ENCODE measurements around the gene ARID2.

Gene ARID2

DNA sequence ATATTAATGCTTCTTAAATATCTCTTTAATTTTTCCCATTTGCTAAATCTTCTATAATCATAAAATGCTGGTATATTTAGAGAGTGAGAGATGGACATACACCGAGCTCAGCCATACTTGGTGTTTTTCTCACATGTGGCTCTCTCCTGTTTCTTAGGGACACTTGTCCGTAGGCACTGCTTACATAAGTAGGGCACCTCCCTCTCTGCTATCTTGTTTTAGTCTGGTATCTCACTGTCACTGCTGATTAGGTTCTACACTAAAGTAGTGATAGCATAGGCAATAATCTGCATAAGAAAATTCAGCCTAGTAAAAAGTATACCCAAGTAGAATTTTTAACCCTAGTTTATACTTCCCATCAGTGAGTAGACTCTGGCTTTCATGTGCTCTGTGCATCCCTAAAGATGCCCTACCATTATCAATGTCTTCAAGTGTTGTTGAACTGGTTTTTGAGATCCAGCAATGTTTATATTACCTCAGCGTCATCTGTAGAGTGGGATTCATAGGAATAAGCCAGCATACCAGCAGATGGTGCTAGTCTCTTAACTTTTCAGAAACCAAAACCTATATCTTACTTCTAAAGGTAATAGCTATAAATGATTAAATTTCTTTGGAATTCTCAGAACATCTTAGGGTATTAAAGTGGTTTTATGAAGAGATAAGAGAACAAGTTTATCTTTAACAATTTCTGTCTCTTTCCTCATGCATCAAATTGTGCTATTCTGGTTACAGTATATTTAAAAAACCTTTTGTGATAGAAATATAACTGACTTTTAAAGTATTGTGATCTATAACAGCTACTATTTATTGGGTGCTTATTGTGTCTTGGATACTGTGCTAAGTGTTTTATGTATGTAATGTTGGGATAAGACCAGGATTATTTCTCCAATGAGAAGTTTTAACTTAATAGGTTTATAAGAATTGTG is 32.9 kb downstream of the ARID2 start:
- no peak for DNase-seq (ENCODE audit: low read depth)

DNA sequence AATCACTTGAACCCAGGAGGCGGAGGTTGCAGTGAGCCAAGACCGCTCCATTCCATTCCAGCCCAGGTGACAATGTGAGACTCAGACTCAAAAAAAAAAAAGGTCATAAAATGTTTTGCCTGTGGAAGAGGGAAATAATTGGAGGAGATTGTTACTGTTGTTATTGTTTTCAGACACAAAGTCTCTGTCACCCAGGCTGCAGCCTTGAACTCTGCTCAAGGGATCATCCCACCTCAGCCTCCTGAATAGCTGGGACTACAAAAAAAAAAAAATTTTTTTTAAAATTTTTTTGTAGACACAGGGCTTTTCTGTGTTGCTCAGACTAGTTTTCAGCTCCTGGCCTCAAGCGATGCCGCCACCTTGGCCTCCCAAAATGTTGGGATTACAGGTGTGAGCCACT is 33.9 kb downstream of the ARID2 start:
- DNase-seq (ENCODE audit: low read depth): no peak

GRCh38 chr12:45768194-45768593 is 38.7 kb downstream of the ARID2 start:
- DNase-seq (ENCODE audit: low read depth): no peak

- DNase-seq (ENCODE audit: low read depth): no peak
Observed at GRCh38 chr12:45773747-45774146, 44.2 kb downstream of the ARID2 start.

DNA sequence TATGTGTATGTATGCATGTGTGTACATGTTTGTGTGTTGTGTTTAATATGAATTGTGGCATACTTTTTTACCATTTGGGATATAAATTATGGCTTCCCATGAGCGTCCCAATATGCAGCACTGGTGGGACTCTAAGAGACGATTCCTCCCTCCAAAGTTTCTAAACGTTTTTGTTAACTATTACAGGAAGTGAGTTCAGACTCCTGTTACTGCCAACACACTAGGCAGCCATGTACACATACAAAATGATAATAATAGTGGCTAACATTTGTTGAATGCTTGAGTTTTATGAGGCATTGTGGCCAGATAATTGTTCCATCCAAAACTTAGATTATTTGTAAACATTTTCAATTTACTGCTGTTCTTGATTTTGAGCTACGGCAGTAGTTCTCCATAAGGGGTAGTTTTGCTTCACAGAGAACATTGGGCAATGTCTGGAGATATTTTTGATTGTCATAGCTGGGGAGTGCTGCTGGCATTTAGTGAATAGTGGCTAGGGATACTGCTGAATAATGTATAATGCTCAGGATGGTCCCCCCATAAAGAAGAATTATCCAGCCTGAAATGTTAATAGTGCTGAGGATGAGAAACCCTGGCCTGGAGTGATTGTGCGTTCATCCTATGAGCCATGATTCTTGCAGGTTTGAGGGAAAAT is 45.1 kb downstream of the ARID2 start:
- DNase-seq (ENCODE audit: low read depth): no peak

- no peak for DNase-seq (ENCODE audit: low read depth)
Observed at GRCh38 chr12:45775465-45775864, 46.0 kb downstream of the ARID2 start.

DNA sequence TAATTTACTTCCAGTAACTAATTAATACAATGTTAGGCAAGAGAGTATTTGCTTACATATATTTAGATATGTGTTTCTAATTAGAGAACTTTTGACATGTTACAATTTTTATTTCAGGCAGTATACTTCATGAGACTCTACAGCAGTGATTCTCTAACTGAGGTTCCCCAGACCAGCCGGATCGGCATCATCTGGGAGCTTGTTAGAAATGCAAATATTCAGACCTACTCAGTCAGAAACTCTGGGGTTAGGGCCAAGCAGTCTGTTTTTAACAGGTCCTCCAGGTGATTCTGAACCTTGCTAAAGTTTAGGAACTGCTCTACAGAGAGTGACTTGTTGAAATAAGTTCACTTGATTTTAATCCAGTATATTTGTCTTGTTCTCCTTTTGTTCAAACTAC is 46.5 kb downstream of the ARID2 start:
- DNase-seq (ENCODE audit: low read depth): no peak

DNA sequence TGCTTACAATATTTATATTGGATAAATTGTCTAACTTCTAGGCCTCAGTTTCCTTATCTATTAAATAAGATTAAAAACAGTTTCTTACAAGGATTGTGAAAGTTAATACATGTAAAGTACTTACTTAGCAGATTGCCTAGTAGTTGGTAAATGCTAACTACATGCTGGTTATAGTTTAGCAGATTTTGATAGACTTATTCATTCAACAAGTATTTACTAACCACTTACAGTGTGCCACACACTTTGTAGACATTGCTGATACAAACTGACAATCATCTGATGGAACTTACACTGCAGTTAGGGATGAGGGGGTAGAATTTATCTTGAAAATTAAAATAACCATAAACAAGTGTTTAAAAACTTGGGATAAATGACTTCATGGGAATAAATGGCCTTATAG is 50.4 kb downstream of the ARID2 start:
- DNase-seq (ENCODE audit: low read depth): no peak

DNA sequence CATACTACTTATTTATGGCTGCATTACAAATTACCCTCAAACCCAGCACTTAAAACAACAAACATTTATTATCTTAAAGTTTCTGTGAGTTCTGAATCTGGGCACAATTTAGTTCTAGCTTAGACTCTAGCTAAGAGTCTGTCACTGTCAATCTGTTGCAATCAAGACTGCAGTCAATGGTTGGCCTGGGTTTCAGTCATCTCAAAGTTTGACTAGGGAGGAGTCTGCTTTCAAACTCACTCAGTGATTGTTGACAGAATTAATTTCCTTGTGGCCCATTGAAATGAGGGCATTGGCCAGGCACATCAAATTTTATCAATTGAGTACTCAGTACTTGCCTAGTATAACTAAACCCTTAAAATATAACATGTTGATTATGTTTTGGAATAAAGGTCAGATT is 51.6 kb downstream of the ARID2 start:
- DNase-seq (ENCODE audit: low read depth): no peak

DNA sequence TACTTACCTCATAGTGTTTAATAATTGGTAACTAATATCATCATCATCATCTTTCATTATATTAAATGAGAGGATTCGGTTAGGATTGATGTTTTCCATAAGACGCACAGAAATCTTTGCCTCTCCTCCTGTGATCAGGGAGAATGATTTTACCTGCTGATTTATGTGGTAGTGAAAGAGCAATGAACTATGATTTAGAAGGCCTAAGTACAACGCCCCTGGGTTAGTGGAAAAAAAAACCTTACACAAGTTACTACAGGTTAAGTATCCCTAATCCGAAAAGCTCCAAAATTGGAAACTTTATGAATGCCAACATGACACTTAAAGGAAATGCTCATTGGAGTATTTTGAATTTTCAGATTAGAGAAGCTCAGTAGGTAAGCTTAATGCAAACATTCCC is 55.8 kb downstream of the ARID2 start:
- DNase-seq (ENCODE audit: low read depth): no peak

- DNase-seq (ENCODE audit: low read depth): no peak
Observed at GRCh38 chr12:45789025-45789424, 59.5 kb downstream of the ARID2 start.

GRCh38 chr12:45794422-45794821 is 64.9 kb downstream of the ARID2 start:
- no peak for DNase-seq (ENCODE audit: low read depth)

GRCh38 chr12:45801625-45802024 is 72.1 kb downstream of the ARID2 start:
- DNase-seq (ENCODE audit: low read depth): no peak

DNA sequence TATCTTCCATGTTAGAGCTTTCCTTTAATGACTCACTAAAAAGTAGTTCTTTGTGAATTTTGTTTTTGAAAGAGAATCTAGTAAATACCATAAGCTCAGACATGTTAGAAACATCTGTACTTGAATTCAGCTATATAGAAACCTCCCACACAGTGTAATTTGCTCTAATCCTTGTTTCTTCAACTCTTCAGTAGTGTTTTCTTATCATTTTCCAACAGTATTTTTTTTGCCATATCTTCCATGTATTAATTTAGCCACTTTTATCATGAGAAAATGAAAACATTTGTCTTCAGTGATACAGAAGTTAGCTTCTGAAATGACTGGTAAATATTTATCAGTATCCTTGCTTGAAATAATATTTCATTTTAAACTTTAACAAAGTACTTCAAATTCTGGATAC is 73.6 kb downstream of the ARID2 start:
- DNase-seq (ENCODE audit: low read depth): no peak

DNA sequence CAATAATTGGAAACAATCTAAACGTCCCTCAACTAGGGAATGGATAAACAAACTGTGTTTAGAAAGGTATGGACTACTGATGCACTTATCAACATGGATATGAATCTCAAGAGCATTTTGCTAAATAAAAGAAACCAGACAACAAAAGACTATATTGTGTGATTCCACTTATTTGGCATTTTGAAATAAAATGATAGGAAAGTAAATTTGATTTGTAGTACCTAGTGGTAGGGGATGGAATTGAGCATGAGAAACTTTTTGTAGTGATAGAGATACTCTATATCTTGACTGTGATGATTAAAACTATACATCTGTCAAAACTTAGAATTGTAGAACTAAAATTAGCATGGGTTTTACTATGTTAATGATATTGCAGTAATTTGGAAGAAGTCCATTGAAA is 87.1 kb downstream of the ARID2 start:
- DNase-seq (ENCODE audit: low read depth): no peak

DNA sequence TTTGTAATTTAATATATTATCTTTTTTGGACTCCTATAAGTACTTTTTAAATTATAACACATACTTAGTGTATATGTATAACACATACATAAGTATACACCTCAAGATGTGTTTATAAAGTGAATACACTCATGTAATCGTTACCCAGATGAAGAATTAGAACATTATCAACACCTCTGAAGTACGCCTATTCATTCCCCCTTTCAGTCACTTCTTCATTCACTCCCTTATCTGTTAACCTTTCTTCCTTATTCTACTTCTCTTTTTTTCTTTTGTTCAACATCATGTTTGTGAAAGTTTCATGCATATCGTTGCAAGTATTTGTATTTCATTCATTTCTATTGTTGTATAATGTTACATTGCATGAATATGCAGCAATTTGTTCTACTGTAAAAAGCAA is 98.5 kb downstream of the ARID2 start:
- DNase-seq (ENCODE audit: low read depth): no peak

DNA sequence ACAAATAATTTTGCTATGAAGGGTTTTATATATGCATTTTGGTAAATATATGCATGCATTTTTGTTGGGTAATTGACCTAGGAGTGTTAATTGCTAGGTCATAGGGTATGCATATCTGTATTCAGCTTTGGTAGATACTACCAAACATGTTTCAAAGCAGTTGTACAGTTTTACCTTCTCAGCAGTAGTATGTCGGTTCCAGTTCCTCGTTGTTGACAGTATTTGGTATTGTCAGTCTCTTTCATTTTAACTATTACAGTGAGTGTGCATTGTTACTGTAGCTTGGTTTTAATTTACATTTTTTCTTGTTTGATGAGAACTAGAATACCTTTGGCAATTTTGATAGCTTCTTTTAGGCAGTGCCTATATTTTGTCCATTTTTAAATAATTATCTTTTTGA is 98.9 kb downstream of the ARID2 start:
- no peak for DNase-seq (ENCODE audit: low read depth)

DNA sequence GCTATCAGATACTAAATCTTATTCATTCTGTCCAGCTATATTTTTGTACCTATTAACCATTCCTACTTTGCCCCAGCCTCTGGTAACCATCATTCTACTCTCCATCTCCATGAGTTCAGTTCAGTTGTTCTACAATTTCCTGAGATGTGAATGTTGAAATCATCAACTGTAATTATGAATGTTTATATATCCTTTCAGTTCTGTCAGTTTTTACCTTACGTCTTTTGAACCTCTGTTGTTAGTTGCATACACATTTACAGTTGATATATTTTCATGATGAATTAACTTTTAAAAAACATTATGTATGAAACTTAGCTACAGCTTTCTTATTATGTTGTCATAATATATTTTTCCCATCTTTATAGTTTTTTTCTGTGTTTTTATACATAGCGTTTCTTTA is 102.1 kb downstream of the ARID2 start:
- no peak for DNase-seq (ENCODE audit: low read depth)

GRCh38 chr12:45833401-45833800 is 103.9 kb downstream of the ARID2 start:
- DNase-seq (ENCODE audit: low read depth): no peak

GRCh38 chr12:45834809-45835208 is 105.3 kb downstream of the ARID2 start:
- no peak for DNase-seq (ENCODE audit: low read depth)

GRCh38 chr12:45839917-45840316 is 110.4 kb downstream of the ARID2 start:
- DNase-seq (ENCODE audit: low read depth): no peak

DNA sequence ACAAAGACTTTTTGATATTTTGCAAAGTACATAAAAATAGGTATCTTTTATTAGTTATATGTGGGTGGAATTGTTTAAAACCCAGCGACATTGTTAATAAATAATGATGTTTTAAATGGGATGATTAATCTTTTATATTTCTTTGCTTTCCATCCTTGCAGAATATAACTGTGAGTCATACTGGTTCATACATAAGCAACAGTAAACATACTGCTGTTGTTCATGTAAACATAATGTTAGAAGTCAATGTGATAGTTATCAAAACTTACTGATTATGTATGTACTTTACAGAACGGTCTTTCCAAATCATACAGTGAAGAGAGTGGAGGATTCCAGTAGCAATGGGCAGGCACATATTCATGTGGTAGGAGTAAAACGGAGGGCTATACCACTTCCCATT is 119.8 kb downstream of the ARID2 start:
- no peak for DNase-seq (ENCODE audit: low read depth)

GRCh38 chr12:45850302-45850701 is 120.8 kb downstream of the ARID2 start:
- DNase-seq (ENCODE audit: low read depth): no peak

GRCh38 chr12:45852508-45852907 is 123.0 kb downstream of the ARID2 start:
- DNase-seq (ENCODE audit: low read depth): no peak
